HCT116 (cell line): Measurements from ENCODE around the gene TAPBPL. TPM values are rescaled to one million over a fixed set of nuclear protein-coding genes. Genes with fewer than 3 reads are reported as not detected.

Experiments
- ATAC-seq: fragments of 200-7000 bp; cut with Tn5 transposase; 2 replicates; pipeline ENCODE4 v1.9.1; 2020; ENCODE audit warnings: mild to moderate bottlenecking, moderate library complexity
- BruUV-seq: library from RNA; stranded (reverse); fragments of 400-500 nt; replicated peaks from 2 replicates; lab custom pipeline; 2021; lab: Mats Ljungman, UMichigan
- CTCF ChIA-PET: fragments of 300-600 bp; sonication (Branson Sonifier 250); formaldehyde crosslinking; loops from one replicate; lab custom pipeline; 2021; ENCODE audit warnings: antibody characterized with exemption; lab: Charles Lee
- POLR2A ChIA-PET: fragments of 300-600, 350-600 bp; sonication (Branson Sonifier 250); formaldehyde crosslinking; loops from one replicate; lab custom pipeline; 2021; ENCODE audit warnings: antibody characterized with exemption; lab: Charles Lee
- RAD21 ChIA-PET, 2 experiments: fragments of 300-600 bp; sonication (Branson Sonifier 250); formaldehyde crosslinking; loops; one replicate each; lab custom pipeline; 2023; ENCODE audit warnings: low total read pairs in 2 of 2; ENCODE audit not compliant: uncharacterized antibody in 2 of 2, unreplicated experiment in 2 of 2, low non-redundant PET in 1 of 2; lab: Charles Lee
- DNase-seq: peaks from one replicate; pipeline ENCODE4 v3.0.0-alpha.2; 2010; ENCODE audit warnings: low read depth, low spot score
- H2AFZ ChIP-seq: fragments of 200-600 bp; shearing (Covaris generic), sonication (generic); 2 replicates; pipeline ENCODE4 v1.6.1; 2017; ENCODE audit warnings: low read depth, mixed run types, mixed read lengths, antibody characterized with exemption, low read length; ENCODE audit not compliant: poor library complexity, severe bottlenecking
- H3K27ac ChIP-seq: 2 replicates; pipeline ENCODE4 v1.5.1; 2012; ENCODE audit warnings: low read depth, low read length
- H3K27me3 ChIP-seq: fragments of 200-600 bp; sonication (generic); 2 replicates; pipeline ENCODE4 v1.6.1; 2016; ENCODE audit warnings: mixed run types, low read length, mixed read lengths; ENCODE audit not compliant: insufficient read depth
- H3K36me3 ChIP-seq, 2 experiments: fragments of 200-500 bp in 1 of 2; fragments of 200-600 bp in 1 of 2; sonication (Bioruptor generic) in 1 of 2; sonication (generic) in 1 of 2; 2 replicates each; pipeline versions ENCODE4 v1.5.1 to v1.6.1; 2014 to 2016; ENCODE audit warnings: low read length in 2 of 2, inconsistent platforms in 1 of 2, mixed read lengths in 1 of 2, mixed run types in 1 of 2; ENCODE audit not compliant: insufficient read depth in 2 of 2, control insufficient read depth in 1 of 2
- H3K4me1 ChIP-seq, 2 experiments: fragments of 200-600 bp in 1 of 2; sonication (generic) in 1 of 2; 2 replicates each; pipeline versions ENCODE4 v1.5.1 to v1.6.1; 2012 to 2017; ENCODE audit warnings: low read length in 2 of 2, inconsistent platforms in 1 of 2, mild to moderate bottlenecking in 1 of 2, mixed read lengths in 1 of 2, mixed run types in 1 of 2, moderate library complexity in 1 of 2; ENCODE audit not compliant: insufficient read depth in 2 of 2, control insufficient read depth in 1 of 2
- H3K4me2 ChIP-seq: fragments of 200-600 bp; sonication (generic); 2 replicates; pipeline ENCODE4 v1.6.1; 2017; ENCODE audit warnings: mixed run types, low read length, mixed read lengths
- H3K4me3 ChIP-seq, 2 experiments: fragments of 200-600 bp in 1 of 2; sonication (generic) in 1 of 2; replicated peaks in 1 of 2; 2 replicates each; pipeline ENCODE4 v1.5.1; 2011 to 2016; ENCODE audit warnings: low read length in 2 of 2, control low read depth in 1 of 2, low read depth in 1 of 2, mild to moderate bottlenecking in 1 of 2, mixed read lengths in 1 of 2, mixed run types in 1 of 2
- H3K79me2 ChIP-seq: fragments of 200-600 bp; sonication (generic); 2 replicates; pipeline ENCODE4 v1.6.1; 2017; ENCODE audit warnings: mild to moderate bottlenecking, mixed run types, low read length, moderate library complexity, mixed read lengths; ENCODE audit not compliant: insufficient read depth
- H3K9ac ChIP-seq: fragments of 200-600 bp; sonication (generic); 2 replicates; pipeline ENCODE4 v1.6.1; 2016; ENCODE audit warnings: low read length, mixed read lengths
- H3K9me2 ChIP-seq: fragments of 200-600 bp; sonication (generic), shearing (Covaris generic); 2 replicates; pipeline ENCODE4 v1.6.1; 2017; ENCODE audit warnings: mixed run types, mild to moderate bottlenecking, moderate library complexity; ENCODE audit not compliant: insufficient read depth
- H3K9me3 ChIP-seq, 2 experiments: fragments of 200-500 bp in 1 of 2; fragments of 200-600 bp in 1 of 2; sonication (Bioruptor generic) in 1 of 2; sonication (generic) in 1 of 2; 2 replicates each; pipeline ENCODE4 v1.6.1; 2014 to 2017; ENCODE audit warnings: low read length in 2 of 2, mixed read lengths in 2 of 2, inconsistent platforms in 1 of 2, low read depth in 1 of 2, mild to moderate bottlenecking in 1 of 2, mixed run types in 1 of 2, moderate library complexity in 1 of 2; ENCODE audit not compliant: control insufficient read depth in 1 of 2, insufficient read depth in 1 of 2
- H4K20me1 ChIP-seq: fragments of 200-600 bp; sonication (generic), shearing (Covaris generic); 2 replicates; pipeline ENCODE4 v1.6.1; 2017; ENCODE audit warnings: mixed run types, mild to moderate bottlenecking, moderate library complexity; ENCODE audit not compliant: insufficient read depth
- CEBPB ChIP-seq: IDR thresholded peaks from 2 replicates; pipeline ENCODE4 v1.6.1; 2012; ENCODE audit warnings: low read depth
- ELF1 ChIP-seq: IDR thresholded peaks from 2 replicates; pipeline ENCODE4 v1.6.1; 2012; ENCODE audit warnings: low read depth, borderline replicate concordance
- EZH2phosphoT487 ChIP-seq: fragments of 200-600 bp; IDR thresholded peaks from 2 replicates; pipeline ENCODE4 v1.6.1; 2018; ENCODE audit warnings: antibody characterized with exemption, borderline replicate concordance
- FOSL1 ChIP-seq: IDR thresholded peaks from 2 replicates; pipeline ENCODE4 v1.6.1; 2012; ENCODE audit warnings: low read depth
- JUND ChIP-seq: IDR thresholded peaks from 2 replicates; pipeline ENCODE4 v1.6.1; 2012
- POLR2A ChIP-seq: IDR thresholded peaks from 2 replicates; pipeline ENCODE4 v1.7.0; 2011; ENCODE audit warnings: borderline replicate concordance; ENCODE audit not compliant: insufficient read depth, insufficient read length; ENCODE audit errors: extremely low read depth
- POLR2AphosphoS5 ChIP-seq: IDR thresholded peaks from 2 replicates; pipeline ENCODE4 v1.6.1; 2011; ENCODE audit warnings: mild to moderate bottlenecking, low read depth, low read length, moderate library complexity
- RAD21 ChIP-seq: IDR thresholded peaks from 2 replicates; pipeline ENCODE4 v1.6.1; 2012; ENCODE audit warnings: low read depth, mild to moderate bottlenecking
- SIN3A ChIP-seq: IDR thresholded peaks from 2 replicates; pipeline ENCODE4 v1.6.1; 2012; ENCODE audit warnings: low read depth
- SP1 ChIP-seq: IDR thresholded peaks from 2 replicates; pipeline ENCODE4 v1.6.1; 2012; ENCODE audit warnings: low read depth
- SRF ChIP-seq: IDR thresholded peaks from 2 replicates; pipeline ENCODE4 v1.6.1; 2012; ENCODE audit warnings: low read depth
- TCF7L2 ChIP-seq: IDR thresholded peaks from 2 replicates; pipeline ENCODE4 v1.7.0; 2011; ENCODE audit warnings: borderline replicate concordance, inconsistent platforms; ENCODE audit not compliant: insufficient read depth, insufficient read length; ENCODE audit errors: extremely low read depth
- ZFX ChIP-seq: fragments of 450-650 bp; IDR thresholded peaks from 2 replicates; pipeline ENCODE4 v1.6.1; 2017
- intact Hi-C: fragments of 100-400 bp; cut with micrococcal nuclease; formaldehyde crosslinking; loops from 2 replicates; pipeline ENCODE4 v1.10.0; 2022
- total RNA-seq: library from RNA; stranded (reverse); gene quantifications from one replicate; pipeline ENCODE4 v1.2.1, GENCODE V29; 2021; ENCODE audit not compliant: unreplicated experiment
- TF ChIP-seq, protein P1 (sequence below): IDR thresholded peaks from 2 replicates; pipeline ENCODE4 v1.6.1; 2012; ENCODE audit warnings: low read depth
- TF ChIP-seq, protein P2 (sequence below): IDR thresholded peaks from 2 replicates; pipeline ENCODE4 v1.6.1; 2012
- TF ChIP-seq, protein P3 (sequence below): IDR thresholded peaks from 2 replicates; pipeline ENCODE4 v1.6.1; 2011; ENCODE audit warnings: mild to moderate bottlenecking, low read length, moderate library complexity; ENCODE audit not compliant: insufficient replicate concordance; ENCODE audit errors: extremely low read depth

The TAPBPL gene
- total RNA-seq, 1 experiment from 2014 or later = 0.54 TPM

DNA sequence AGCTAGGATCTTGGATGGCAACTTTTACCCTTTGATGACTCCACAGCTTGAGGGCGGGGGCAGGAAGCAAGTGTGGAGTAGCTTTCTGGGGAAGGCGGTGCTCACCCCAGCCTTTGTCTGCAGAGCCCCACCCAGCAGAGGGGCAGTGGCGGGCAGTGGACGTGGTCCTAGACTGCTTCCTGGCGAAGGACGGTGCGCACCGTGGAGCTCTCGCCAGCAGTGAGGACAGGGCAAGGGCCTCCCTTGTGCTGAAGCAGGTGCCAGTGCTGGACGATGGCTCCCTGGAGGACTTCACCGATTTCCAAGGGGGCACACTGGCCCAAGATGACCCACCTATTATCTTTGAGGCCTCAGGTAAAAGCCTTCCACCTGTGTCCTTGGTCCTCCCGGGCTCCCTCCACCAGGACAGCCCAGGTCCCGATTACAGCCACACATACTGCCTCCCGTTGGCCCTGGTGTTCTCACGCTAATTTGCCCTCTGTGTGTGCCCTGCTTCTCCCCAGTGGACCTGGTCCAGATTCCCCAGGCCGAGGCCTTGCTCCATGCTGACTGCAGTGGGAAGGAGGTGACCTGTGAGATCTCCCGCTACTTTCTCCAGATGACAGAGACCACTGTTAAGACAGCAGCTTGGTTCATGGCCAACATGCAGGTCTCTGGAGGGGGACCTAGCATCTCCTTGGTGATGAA, 1.2 kb downstream of the TAPBPL start:
- no TSS peak for BruUV-seq
- H3K4me1 ChIP-seq = peaks cover 0 to 15% of the 10 kb centered on the region in 2 experiments; a peak in 1 of 4 replicates
- no peak for ATAC-seq
- no peak overlapping the region for H2AFZ ChIP-seq
- no peak overlapping the region for H3K9ac ChIP-seq
- H3K27me3 ChIP-seq = no peaks in the 10 kb centered on the region
- POLR2A ChIA-PET = no interaction called here
- H3K4me2 ChIP-seq = no peak overlapping the region
- TF ChIP-seq, protein P1, sequence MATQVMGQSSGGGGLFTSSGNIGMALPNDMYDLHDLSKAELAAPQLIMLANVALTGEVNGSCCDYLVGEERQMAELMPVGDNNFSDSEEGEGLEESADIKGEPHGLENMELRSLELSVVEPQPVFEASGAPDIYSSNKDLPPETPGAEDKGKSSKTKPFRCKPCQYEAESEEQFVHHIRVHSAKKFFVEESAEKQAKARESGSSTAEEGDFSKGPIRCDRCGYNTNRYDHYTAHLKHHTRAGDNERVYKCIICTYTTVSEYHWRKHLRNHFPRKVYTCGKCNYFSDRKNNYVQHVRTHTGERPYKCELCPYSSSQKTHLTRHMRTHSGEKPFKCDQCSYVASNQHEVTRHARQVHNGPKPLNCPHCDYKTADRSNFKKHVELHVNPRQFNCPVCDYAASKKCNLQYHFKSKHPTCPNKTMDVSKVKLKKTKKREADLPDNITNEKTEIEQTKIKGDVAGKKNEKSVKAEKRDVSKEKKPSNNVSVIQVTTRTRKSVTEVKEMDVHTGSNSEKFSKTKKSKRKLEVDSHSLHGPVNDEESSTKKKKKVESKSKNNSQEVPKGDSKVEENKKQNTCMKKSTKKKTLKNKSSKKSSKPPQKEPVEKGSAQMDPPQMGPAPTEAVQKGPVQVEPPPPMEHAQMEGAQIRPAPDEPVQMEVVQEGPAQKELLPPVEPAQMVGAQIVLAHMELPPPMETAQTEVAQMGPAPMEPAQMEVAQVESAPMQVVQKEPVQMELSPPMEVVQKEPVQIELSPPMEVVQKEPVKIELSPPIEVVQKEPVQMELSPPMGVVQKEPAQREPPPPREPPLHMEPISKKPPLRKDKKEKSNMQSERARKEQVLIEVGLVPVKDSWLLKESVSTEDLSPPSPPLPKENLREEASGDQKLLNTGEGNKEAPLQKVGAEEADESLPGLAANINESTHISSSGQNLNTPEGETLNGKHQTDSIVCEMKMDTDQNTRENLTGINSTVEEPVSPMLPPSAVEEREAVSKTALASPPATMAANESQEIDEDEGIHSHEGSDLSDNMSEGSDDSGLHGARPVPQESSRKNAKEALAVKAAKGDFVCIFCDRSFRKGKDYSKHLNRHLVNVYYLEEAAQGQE = no peak
- TF ChIP-seq ELF1 (no peak), POLR2A (no peak), TCF7L2 (no peak), EZH2phosphoT487 (no peak), CEBPB (no peak), ZFX (no peak), JUND (no peak), POLR2AphosphoS5 (no peak), SIN3A (no peak), SP1 (no peak), FOSL1 (no peak), RAD21 (no peak), SRF (no peak)
- TF ChIP-seq, protein P2, sequence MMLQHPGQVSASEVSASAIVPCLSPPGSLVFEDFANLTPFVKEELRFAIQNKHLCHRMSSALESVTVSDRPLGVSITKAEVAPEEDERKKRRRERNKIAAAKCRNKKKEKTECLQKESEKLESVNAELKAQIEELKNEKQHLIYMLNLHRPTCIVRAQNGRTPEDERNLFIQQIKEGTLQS = no peak
- TF ChIP-seq, protein P3, sequence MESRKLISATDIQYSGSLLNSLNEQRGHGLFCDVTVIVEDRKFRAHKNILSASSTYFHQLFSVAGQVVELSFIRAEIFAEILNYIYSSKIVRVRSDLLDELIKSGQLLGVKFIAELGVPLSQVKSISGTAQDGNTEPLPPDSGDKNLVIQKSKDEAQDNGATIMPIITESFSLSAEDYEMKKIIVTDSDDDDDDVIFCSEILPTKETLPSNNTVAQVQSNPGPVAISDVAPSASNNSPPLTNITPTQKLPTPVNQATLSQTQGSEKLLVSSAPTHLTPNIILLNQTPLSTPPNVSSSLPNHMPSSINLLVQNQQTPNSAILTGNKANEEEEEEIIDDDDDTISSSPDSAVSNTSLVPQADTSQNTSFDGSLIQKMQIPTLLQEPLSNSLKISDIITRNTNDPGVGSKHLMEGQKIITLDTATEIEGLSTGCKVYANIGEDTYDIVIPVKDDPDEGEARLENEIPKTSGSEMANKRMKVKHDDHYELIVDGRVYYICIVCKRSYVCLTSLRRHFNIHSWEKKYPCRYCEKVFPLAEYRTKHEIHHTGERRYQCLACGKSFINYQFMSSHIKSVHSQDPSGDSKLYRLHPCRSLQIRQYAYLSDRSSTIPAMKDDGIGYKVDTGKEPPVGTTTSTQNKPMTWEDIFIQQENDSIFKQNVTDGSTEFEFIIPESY = no peak
- RAD21 ChIA-PET = no interaction called here
- H3K9me2 ChIP-seq = no peaks in the 10 kb centered on the region
- H4K20me1 ChIP-seq = no peaks in the 10 kb centered on the region
- intact Hi-C loops = no loop called here
- H3K4me3 ChIP-seq = no peak overlapping the region
- CTCF ChIA-PET = no interaction called here
- H3K79me2 ChIP-seq = no peaks in the 10 kb centered on the region
- no peaks in the 10 kb centered on the region for H3K9me3 ChIP-seq
- DNase-seq = no peak
- no peaks in the 10 kb centered on the region for H3K36me3 ChIP-seq
- no peak overlapping the region for H3K27ac ChIP-seq
